Subcutaneous abdominal adipose tissue (tissue), 5 donors: ENCODE measurements around the gene ASPG.

Source experiments
- H3K27ac ChIP-seq: one replicate; pipeline ENCODE4 v1.7.0; 2013; ENCODE audit warnings: low read depth, mild to moderate bottlenecking, inconsistent platforms, low read length, moderate library complexity
- H3K27me3 ChIP-seq, 5 donors: one replicate each; pipeline ENCODE4 v1.7.0; 2013; ENCODE audit warnings: low read length in 5 of 5, inconsistent platforms in 1 of 5; ENCODE audit not compliant: control insufficient read depth in 5 of 5, insufficient read depth in 4 of 5
- H3K36me3 ChIP-seq, 5 donors: one replicate each; pipeline ENCODE4 v1.7.0; 2013; ENCODE audit warnings: low read length in 5 of 5; ENCODE audit not compliant: control insufficient read depth in 5 of 5, insufficient read depth in 5 of 5
- H3K4me1 ChIP-seq, 5 donors: one replicate each; pipeline ENCODE4 v1.7.0; 2013; ENCODE audit warnings: low read length in 5 of 5, mild to moderate bottlenecking in 3 of 5, moderate library complexity in 1 of 5; ENCODE audit not compliant: control insufficient read depth in 5 of 5, insufficient read depth in 5 of 5
- H3K4me3 ChIP-seq, 5 donors: one replicate each; pipeline ENCODE4 v1.7.0; 2013; ENCODE audit warnings: low read length in 5 of 5, low read depth in 1 of 5
- H3K9ac ChIP-seq, 5 donors: one replicate each; pipeline ENCODE4 v1.7.0; 2013; ENCODE audit warnings: low read length in 5 of 5, mild to moderate bottlenecking in 4 of 5, moderate library complexity in 3 of 5
- H3K9me3 ChIP-seq, 5 donors: one replicate each; pipeline ENCODE4 v1.7.0; 2013; ENCODE audit warnings: low read length in 5 of 5; ENCODE audit not compliant: control insufficient read depth in 5 of 5
- donor health status: healthy.
- donor health status: healthy.
- donor health status: healthy.
- donor health status: healthy.
- donor health status: healthy.

The ASPG gene

GRCh38 chr14:104125011-104125410 lies 39.5 kb downstream of the ASPG start:
- Histone ChIP-seq H3K4me3 (no peak overlapping the region), H3K27me3 (peaks cover 2 to 9% (median 6%) of the 10 kb centered on the region in 5 donors), H3K27ac (no peak overlapping the region), H3K36me3 (no peaks in the 10 kb centered on the region), H3K9ac (no peak overlapping the region), H3K4me1 (no peaks in the 10 kb centered on the region), H3K9me3 (peaks cover 9 to 45% (median 30%) of the 10 kb centered on the region in 5 donors)

GRCh38 chr14:104126753-104127152 lies 41.3 kb downstream of the ASPG start:
- Histone ChIP-seq H3K27me3 (peaks cover 0 to 4% (median 3%) of the 10 kb centered on the region in 5 donors), H3K9ac (no peak overlapping the region), H3K9me3 (peaks cover 9 to 47% (median 35%) of the 10 kb centered on the region in 5 donors), H3K27ac (no peak overlapping the region), H3K36me3 (no peaks in the 10 kb centered on the region), H3K4me1 (no peaks in the 10 kb centered on the region), H3K4me3 (no peak overlapping the region)

DNA sequence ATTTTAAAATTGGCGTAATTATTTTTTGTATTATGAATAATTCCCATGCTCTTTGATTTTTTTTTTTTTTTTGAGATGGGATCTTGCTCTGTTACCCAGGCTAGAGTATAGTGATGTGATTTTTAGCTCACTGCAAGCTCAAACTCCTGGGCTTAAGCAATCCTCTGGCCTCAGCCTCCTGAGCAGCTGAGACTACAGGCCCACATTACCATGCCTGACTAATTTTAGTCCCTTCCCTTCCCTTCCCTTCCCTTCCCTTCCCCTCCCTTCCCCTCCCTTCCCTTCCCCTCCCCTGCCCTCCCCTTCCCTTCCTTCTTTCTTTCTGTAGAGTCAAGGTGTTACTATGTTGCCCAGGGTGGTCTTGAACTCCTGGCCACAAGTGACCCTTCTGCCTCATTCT lies 43.5 kb downstream of the ASPG start:
- Histone ChIP-seq H3K4me3 (no peak overlapping the region), H3K36me3 (no peaks in the 10 kb centered on the region), H3K9ac (no peak overlapping the region), H3K27me3 (peaks cover 8 to 15% (median 10%) of the 10 kb centered on the region in 5 donors), H3K9me3 (peaks cover 6 to 39% (median 27%) of the 10 kb centered on the region in 5 donors), H3K4me1 (no peaks in the 10 kb centered on the region), H3K27ac (no peak overlapping the region)

DNA sequence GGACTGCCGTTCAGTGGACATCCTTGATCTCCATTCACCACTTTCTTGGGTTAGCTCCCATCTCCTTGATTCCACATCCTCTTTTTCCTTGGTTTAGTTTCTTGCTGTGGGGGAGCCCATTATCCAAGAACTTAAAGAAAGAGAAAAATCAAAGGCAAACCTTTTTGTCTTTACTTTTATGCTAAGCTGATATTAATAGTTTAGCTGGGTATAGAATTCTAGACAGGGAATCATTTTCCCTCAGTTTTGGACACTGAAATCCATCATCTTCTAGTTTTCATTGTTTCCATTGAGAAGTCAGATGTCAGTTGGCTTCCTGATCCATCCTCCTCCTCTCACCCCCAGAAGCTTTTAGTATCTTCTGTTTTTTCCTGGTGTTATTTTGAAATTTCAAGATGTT lies 44.1 kb downstream of the ASPG start:
- Histone ChIP-seq H3K9ac (no peak overlapping the region), H3K9me3 (peaks cover 6 to 34% (median 24%) of the 10 kb centered on the region in 5 donors), H3K27ac (no peak overlapping the region), H3K27me3 (peaks cover 8 to 19% (median 16%) of the 10 kb centered on the region in 5 donors), H3K4me1 (no peaks in the 10 kb centered on the region), H3K4me3 (no peak overlapping the region), H3K36me3 (no peaks in the 10 kb centered on the region)

- H3K27ac ChIP-seq, result no peak overlapping the region
- H3K9ac ChIP-seq, result no peak overlapping the region
- no peak overlapping the region for H3K4me3 ChIP-seq
- H3K9me3 ChIP-seq, result peaks cover 3 to 23% (median 17%) of the 10 kb centered on the region in 5 donors
- no peaks in the 10 kb centered on the region for H3K36me3 ChIP-seq
- peaks cover 20 to 33% (median 28%) of the 10 kb centered on the region in 5 donors for H3K27me3 ChIP-seq
- peaks cover 0 to 12% (median 7%) of the 10 kb centered on the region in 5 donors for H3K4me1 ChIP-seq
These were observed 45.6 kb downstream of the ASPG start for GRCh38 chr14:104130974-104131651.

DNA sequence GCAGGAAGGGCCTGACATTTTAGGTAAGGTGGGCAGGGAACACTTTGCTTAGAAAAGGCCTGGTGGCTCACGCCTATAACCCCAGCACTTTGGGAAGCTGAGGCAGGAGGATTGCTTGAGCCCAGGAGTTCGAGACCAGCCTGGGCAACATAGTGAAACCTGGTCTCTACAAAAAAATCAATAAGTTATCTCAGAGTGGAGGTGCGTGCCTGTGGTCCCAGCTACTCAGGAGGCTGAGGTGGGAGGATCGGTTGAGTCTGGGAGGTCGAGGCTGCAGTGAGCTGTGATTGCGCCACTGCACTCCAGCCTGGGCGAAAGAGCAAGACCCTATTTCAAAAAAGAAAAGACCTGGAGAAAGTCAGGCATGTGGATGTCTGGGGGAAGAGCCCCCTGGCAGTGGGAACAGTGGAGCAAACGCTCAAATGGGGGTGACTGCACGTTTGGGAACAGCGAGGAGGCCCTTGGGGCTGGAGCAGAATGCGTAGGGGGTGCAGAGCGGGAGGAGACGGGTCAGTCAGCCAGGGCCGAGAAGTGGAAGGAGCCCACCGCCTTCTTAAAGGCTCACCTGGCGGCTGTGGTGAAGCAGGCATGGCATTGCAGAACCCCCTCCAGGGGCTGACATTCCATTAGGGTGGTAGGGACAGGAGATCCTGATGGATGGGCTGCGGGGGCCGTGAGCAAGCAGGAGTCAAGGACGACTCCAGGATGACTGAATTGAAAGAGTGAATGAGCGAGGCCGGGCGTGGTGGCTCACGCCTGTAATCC lies 46.6 kb downstream of the ASPG start:
- Histone ChIP-seq H3K9ac (no peak overlapping the region), H3K4me1 (peaks cover 0 to 21% (median 16%) of the 10 kb centered on the region in 5 donors), H3K27me3 (peaks cover 26 to 42% (median 31%) of the 10 kb centered on the region in 5 donors)

DNA sequence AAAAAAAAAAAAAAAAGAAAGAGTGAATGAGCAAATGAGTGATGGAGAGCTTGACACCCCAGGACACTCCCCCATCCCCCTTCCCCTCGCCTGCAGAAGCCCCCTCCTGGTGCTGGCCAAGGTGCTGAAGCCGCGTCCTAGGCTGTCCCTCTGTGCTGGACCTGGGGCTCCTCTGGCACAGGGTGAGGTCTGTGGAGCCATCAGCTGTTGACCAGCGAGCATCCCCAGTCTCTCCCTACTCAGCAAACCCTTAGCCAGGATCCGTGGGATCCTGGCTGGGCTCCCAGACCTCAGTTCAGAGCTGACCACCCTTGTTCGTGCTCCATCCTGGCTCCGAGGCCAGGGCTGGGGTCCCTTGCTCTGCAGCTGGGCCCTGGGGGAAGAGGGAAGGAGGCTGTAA lies 47.5 kb downstream of the ASPG start:
- H3K36me3 ChIP-seq, result no peaks in the 10 kb centered on the region
- no peak overlapping the region for H3K9ac ChIP-seq
- H3K4me1 ChIP-seq, result peaks cover 0 to 29% (median 23%) of the 10 kb centered on the region in 5 donors
- peaks cover 3 to 17% (median 13%) of the 10 kb centered on the region in 5 donors for H3K9me3 ChIP-seq
- no peak overlapping the region for H3K27ac ChIP-seq
- H3K27me3 ChIP-seq, result peaks cover 29 to 44% (median 32%) of the 10 kb centered on the region in 5 donors
- no peak overlapping the region for H3K4me3 ChIP-seq

More for the DNA sequence above, 46.6 kb downstream of the ASPG start:
- Histone ChIP-seq H3K4me3 (no peak overlapping the region), H3K9me3 (peaks cover 3 to 17% (median 13%) of the 10 kb centered on the region in 5 donors), H3K27ac (no peak overlapping the region), H3K36me3 (no peaks in the 10 kb centered on the region)

GRCh38 chr14:104133496-104133895 lies 48.0 kb downstream of the ASPG start:
- Histone ChIP-seq H3K27me3 (peaks cover 29 to 44% (median 32%) of the 10 kb centered on the region in 5 donors), H3K36me3 (no peaks in the 10 kb centered on the region)

DNA sequence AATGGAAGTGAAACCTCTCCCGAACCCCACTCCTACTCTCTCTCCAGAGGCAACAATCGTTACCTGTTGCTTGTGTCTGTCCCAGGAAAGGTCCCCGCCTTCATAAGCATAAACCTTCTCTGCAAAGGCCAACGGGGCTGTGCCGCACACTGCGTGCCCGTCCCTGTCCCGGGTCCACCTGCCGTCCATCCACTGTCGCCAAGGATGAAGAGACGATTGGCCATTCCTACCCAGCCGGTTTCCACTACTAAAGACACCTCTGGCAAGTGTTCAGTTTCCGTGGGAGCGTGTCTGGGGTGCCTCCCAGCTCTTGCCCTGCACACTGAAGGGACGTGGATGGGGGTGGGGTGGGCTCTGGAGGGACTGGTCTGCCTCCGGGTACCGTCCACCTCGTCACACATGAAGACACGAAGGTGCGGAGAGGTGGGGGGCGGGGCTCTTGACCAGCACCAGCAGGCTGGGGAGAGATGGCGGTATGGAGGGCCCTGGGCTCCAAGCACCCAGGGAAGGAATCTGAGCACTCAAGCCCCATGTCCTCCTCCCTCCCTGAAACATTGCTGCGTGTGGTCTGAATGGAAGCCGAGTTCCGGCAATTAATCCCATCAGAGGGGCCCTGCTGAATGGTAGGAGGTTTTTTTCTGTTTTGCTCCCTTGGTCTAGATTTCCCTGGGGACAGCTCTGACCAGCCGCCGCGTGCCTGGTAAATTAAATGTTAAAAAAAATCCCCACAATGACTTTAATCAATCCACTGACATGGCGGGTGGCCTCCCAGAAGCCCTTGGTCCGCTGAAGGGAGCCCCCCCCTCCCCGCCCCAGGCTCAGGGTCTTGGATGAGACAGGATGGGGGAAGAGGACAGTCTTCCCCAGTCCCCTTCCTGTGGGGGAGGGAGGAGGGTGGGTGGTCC lies 48.8 kb downstream of the ASPG start:
- no peak overlapping the region for H3K4me3 ChIP-seq
- H3K4me1 ChIP-seq, result peaks cover 0 to 38% (median 26%) of the 10 kb centered on the region in 5 donors
- H3K36me3 ChIP-seq, result no peaks in the 10 kb centered on the region
- peaks cover 33 to 49% (median 35%) of the 10 kb centered on the region in 5 donors for H3K27me3 ChIP-seq
- no peak overlapping the region for H3K9ac ChIP-seq
- H3K27ac ChIP-seq, result no peak overlapping the region
- H3K9me3 ChIP-seq, result peaks cover 3 to 15% (median 11%) of the 10 kb centered on the region in 5 donors

More at GRCh38 chr14:104133496-104133895, 48.0 kb downstream of the ASPG start:
- Histone ChIP-seq H3K9me3 (peaks cover 3 to 17% (median 13%) of the 10 kb centered on the region in 5 donors), H3K27ac (no peak overlapping the region), H3K4me1 (peaks cover 0 to 32% (median 26%) of the 10 kb centered on the region in 5 donors), H3K4me3 (no peak overlapping the region), H3K9ac (no peak overlapping the region)
